Measurements from ENCODE around the gene OTOP3.
A peak's percentile ranks its signal among the peaks of the same experiment; 100 is the strongest.
"Not testable (repeated sequence)": the region's sequence is repeated elsewhere in the genome, so short reads cannot be mapped to it uniquely, and the experiment has no call there.

Gene OTOP3

GRCh38 chr17:74963656-74964055, 28.0 kb downstream of the OTOP3 start:
- H3K27me3 ChIP-seq (replicated peaks), result no peaks in the 10 kb centered on the region
- no peak for DNase-seq
- in situ Hi-C loops (cut with HindIII; ENCODE audit: low pct_ligation_motif_present, low sequenced_read_pairs), result no loop called here
- H3K4me3 ChIP-seq (ENCODE audit: low read depth, low read length), result no peak overlapping the region
- no peak overlapping the region for H3K27ac ChIP-seq
- peak; percentile 43 for TF ChIP-seq CTCF (IDR thresholded peaks at IDR 0.05; ENCODE audit: low read depth, low read length, missing control alignments)
- H3K36me3 ChIP-seq (replicated peaks), result no peaks in the 10 kb centered on the region

- Histone ChIP-seq H3K27ac (no peak overlapping the region), H3K36me3 (replicated peaks) (no peaks in the 10 kb centered on the region), H3K4me3 (ENCODE audit: low read depth, low read length) (no peak overlapping the region), H3K27me3 (replicated peaks) (no peaks in the 10 kb centered on the region)
- in situ Hi-C loops (cut with HindIII; ENCODE audit: low pct_ligation_motif_present, low sequenced_read_pairs), result no loop called here
- DNase-seq, result no peak
- no peak for TF ChIP-seq CTCF (IDR thresholded peaks at IDR 0.05; ENCODE audit: low read depth, low read length, missing control alignments)
These were observed 28.6 kb downstream of the OTOP3 start for GRCh38 chr17:74964246-74964761.

- no peak for DNase-seq
- TF ChIP-seq CTCF (IDR thresholded peaks at IDR 0.05; ENCODE audit: low read depth, low read length, missing control alignments), result no peak
- Histone ChIP-seq H3K4me3 (ENCODE audit: low read depth, low read length) (no peak overlapping the region), H3K36me3 (replicated peaks) (no peaks in the 10 kb centered on the region), H3K27ac (no peak overlapping the region), H3K27me3 (replicated peaks) (no peaks in the 10 kb centered on the region)
- in situ Hi-C loops (cut with HindIII; ENCODE audit: low pct_ligation_motif_present, low sequenced_read_pairs), result no loop called here
These were observed 29.4 kb downstream of the OTOP3 start for GRCh38 chr17:74964988-74965622.

- in situ Hi-C loops (cut with HindIII; ENCODE audit: low pct_ligation_motif_present, low sequenced_read_pairs), result no loop called here
- H3K27ac ChIP-seq, result no peak overlapping the region
- H3K4me3 ChIP-seq (ENCODE audit: low read depth, low read length), result no peak overlapping the region
These were observed 32.7 kb downstream of the OTOP3 start for GRCh38 chr17:74968361-74968780.

GRCh38 chr17:74969501-74969900, 33.8 kb downstream of the OTOP3 start:
- DNase-seq; in situ Hi-C loops (cut with HindIII; ENCODE audit: low pct_ligation_motif_present, low sequenced_read_pairs); H3K36me3 ChIP-seq (replicated peaks); H3K27ac ChIP-seq; H3K4me3 ChIP-seq (ENCODE audit: low read depth, low read length): not testable (repeated sequence)
- peaks cover 18% of the 10 kb centered on the region for H3K27me3 ChIP-seq (replicated peaks)

More at GRCh38 chr17:74968361-74968780, 32.7 kb downstream of the OTOP3 start:
- TF ChIP-seq CTCF (IDR thresholded peaks at IDR 0.05; ENCODE audit: low read depth, low read length, missing control alignments), result no peak
- no peak for DNase-seq
- H3K36me3 ChIP-seq (replicated peaks), result no peaks in the 10 kb centered on the region
- peaks cover 14% of the 10 kb centered on the region for H3K27me3 ChIP-seq (replicated peaks)

- Histone ChIP-seq H3K27me3 (replicated peaks) (peaks cover 18% of the 10 kb centered on the region), H3K27ac (no peak overlapping the region), H3K4me3 (ENCODE audit: low read depth, low read length) (no peak overlapping the region), H3K36me3 (replicated peaks) (no peaks in the 10 kb centered on the region)
- no peak for TF ChIP-seq CTCF (IDR thresholded peaks at IDR 0.05; ENCODE audit: low read depth, low read length, missing control alignments)
- in situ Hi-C loops (cut with HindIII; ENCODE audit: low pct_ligation_motif_present, low sequenced_read_pairs), result no loop called here
- DNase-seq, result no peak
These were observed 34.7 kb downstream of the OTOP3 start for GRCh38 chr17:74970395-74970794.
